GM12878 (cell line): ENCODE data around the gene CCSER1. TPM values are rescaled to one million over a fixed set of nuclear protein-coding genes. Genes with fewer than 3 reads are reported as not detected.

Source experiments
- ATAC-seq: fragments of 200-7000 bp; cut with Tn5 transposase; 3 replicates; pipeline ENCODE4 v1.9.1; 2020; ENCODE audit warnings: mild to moderate bottlenecking, moderate library complexity
- BruUV-seq: library from RNA; stranded (reverse); fragments of 400-500 nt; replicated peaks from 2 replicates; lab custom pipeline; 2021; lab: Mats Ljungman, UMichigan
- CTCF ChIA-PET: fragments of 300-600 bp; sonication (Branson Sonifier 250); formaldehyde crosslinking; extraction: SDS; loops from one replicate; lab custom pipeline; 2021; ENCODE audit warnings: inconsistent platforms; lab: Yijun Ruan, JAX
- POLR2A ChIA-PET: fragments of 350-600 bp; formaldehyde crosslinking; extraction: SDS; loops from one replicate; lab custom pipeline; 2021; ENCODE audit warnings: inconsistent platforms; lab: Charles Lee
- RAD21 ChIA-PET: fragments of 300-600 bp; sonication (Branson Sonifier 250); formaldehyde crosslinking; loops from one replicate; lab custom pipeline; 2023; ENCODE audit warnings: antibody characterized with exemption; ENCODE audit not compliant: unreplicated experiment; lab: Charles Lee
- SMC1A ChIA-PET: fragments of 300-600 bp; sonication (Branson Sonifier 250); formaldehyde crosslinking; loops from one replicate; lab custom pipeline; 2023; ENCODE audit not compliant: unreplicated experiment, uncharacterized antibody; lab: Charles Lee
- DNase-seq: peaks from one replicate; pipeline ENCODE4 v3.0.0-alpha.2; 2011; ENCODE audit warnings: low read depth, low spot score
- FAIRE-seq: peaks from 3 replicates; lab custom pipeline; 2011; peaks lifted over from hg19 to GRCh38; lab: Jason Lieb, UNC
- H2AFZ ChIP-seq: 2 replicates; pipeline ENCODE4 v1.6.0; 2011; ENCODE audit warnings: low read depth, low read length, control low read depth; ENCODE audit not compliant: control insufficient read depth
- H3K27ac ChIP-seq: 2 replicates; pipeline ENCODE4 v1.5.1; 2011; ENCODE audit warnings: control low read depth; ENCODE audit not compliant: control insufficient read depth, insufficient read depth
- H3K27me3 ChIP-seq, 2 experiments: replicated peaks in 1 of 2; 2 replicates each; pipeline versions ENCODE4 v1.6.0 to v1.6.1; 2011; ENCODE audit warnings: low read length in 1 of 2; ENCODE audit not compliant: control insufficient read depth in 2 of 2, insufficient read depth in 2 of 2
- H3K36me3 ChIP-seq, 2 experiments: 2 replicates each; pipeline ENCODE4 v1.5.1; 2011; ENCODE audit warnings: low read length in 1 of 2; ENCODE audit not compliant: control insufficient read depth in 2 of 2, insufficient read depth in 2 of 2
- H3K4me1 ChIP-seq: 2 replicates; pipeline ENCODE4 v1.6.1; 2011; ENCODE audit warnings: mild to moderate bottlenecking, low read length, moderate library complexity, mixed read lengths; ENCODE audit not compliant: control insufficient read depth, insufficient read depth
- H3K4me2 ChIP-seq: 2 replicates; pipeline ENCODE4 v1.6.0; 2011; ENCODE audit warnings: control low read depth; ENCODE audit not compliant: control insufficient read depth, insufficient read depth
- H3K4me3 ChIP-seq: fragments of 200-600 bp; sonication (generic); 2 replicates; pipeline ENCODE4 v1.5.1; 2016
- H3K79me2 ChIP-seq: 2 replicates; pipeline ENCODE4 v1.6.0; 2011; ENCODE audit warnings: low read length; ENCODE audit not compliant: control insufficient read depth, insufficient read depth
- H3K9ac ChIP-seq: 2 replicates; pipeline ENCODE4 v1.8.0; 2011; ENCODE audit warnings: low read length, control low read depth, mixed read lengths; ENCODE audit not compliant: control insufficient read depth, insufficient read depth
- H3K9me3 ChIP-seq: replicated peaks from 3 replicates; pipeline ENCODE4 v1.5.1; 2011; ENCODE audit warnings: mild to moderate bottlenecking, low read length; ENCODE audit not compliant: control insufficient read depth, insufficient read depth
- H4K20me1 ChIP-seq: 2 replicates; pipeline ENCODE4 v1.6.0; 2011; ENCODE audit not compliant: control insufficient read depth, insufficient read depth
- ATF7 ChIP-seq: fragments of 450-650 bp; IDR thresholded peaks from 2 replicates; pipeline ENCODE4 v1.6.1; 2016; ENCODE audit warnings: low read depth, mild to moderate bottlenecking
- CHD2 ChIP-seq: IDR thresholded peaks from 2 replicates; pipeline ENCODE4 v1.6.1; 2011; ENCODE audit warnings: low read depth, low read length, improper control_type of control experiment, borderline replicate concordance
- EGR1 ChIP-seq, 2 experiments: IDR thresholded peaks; 1 replicate in 1 of 2; 2 replicates in 1 of 2; pipeline ENCODE4 v1.6.1; 2011 to 2012; ENCODE audit warnings: low read depth in 2 of 2, low read length in 2 of 2, borderline replicate concordance in 1 of 2, mild to moderate bottlenecking in 1 of 2, moderate library complexity in 1 of 2
- FOS ChIP-seq: IDR thresholded peaks from 3 replicates; pipeline ENCODE4 v1.6.1; 2011; ENCODE audit warnings: borderline replicate concordance; ENCODE audit not compliant: insufficient read length; ENCODE audit errors: extremely low read depth
- PKNOX1 ChIP-seq: fragments of 450-650 bp; IDR thresholded peaks from 2 replicates; pipeline ENCODE4 v1.6.1; 2016; ENCODE audit warnings: mild to moderate bottlenecking
- PML ChIP-seq: IDR thresholded peaks from 2 replicates; pipeline ENCODE4 v1.6.1; 2012; ENCODE audit warnings: low read length, inconsistent platforms
- POLR2AphosphoS2 ChIP-seq: IDR thresholded peaks from 2 replicates; pipeline ENCODE4 v1.6.1; 2011; ENCODE audit warnings: low read depth, mild to moderate bottlenecking, low read length, improper control_type of control experiment, moderate library complexity
- RB1 ChIP-seq: fragments of 450-650 bp; formaldehyde crosslinking; IDR thresholded peaks from 2 replicates; pipeline ENCODE4 v1.6.1; 2017; ENCODE audit warnings: mild to moderate bottlenecking, borderline replicate concordance
- RCOR1 ChIP-seq: conservative IDR thresholded peaks from 2 replicates; pipeline ENCODE4 v1.6.1; 2012; ENCODE audit warnings: low read depth, low read length, improper control_type of control experiment
- REST ChIP-seq: IDR thresholded peaks from 2 replicates; pipeline ENCODE4 v1.6.1; 2012; ENCODE audit warnings: mild to moderate bottlenecking, low read depth, low read length
- SUZ12 ChIP-seq: fragments of 200-600 bp; sonication (generic); IDR thresholded peaks from one replicate; pipeline ENCODE4 v1.6.1; 2018; ENCODE audit warnings: antibody characterized with exemption, mild to moderate bottlenecking; ENCODE audit not compliant: unreplicated experiment
- TAF1 ChIP-seq: IDR thresholded peaks from 2 replicates; pipeline ENCODE4 v1.6.1; 2011; ENCODE audit warnings: mild to moderate bottlenecking, low read depth, low read length, borderline replicate concordance
- in situ Hi-C: fragments of 300-500 bp; cut with MboI; formaldehyde crosslinking; loops from 9 replicates; pipeline ENCODE4 v1.14.3; 2018; ENCODE audit warnings: mixed read lengths
- intact Hi-C: fragments of 100-400 bp; cut with micrococcal nuclease; formaldehyde crosslinking; loops from one replicate; pipeline ENCODE4 v1.14.2; 2022; ENCODE audit not compliant: unreplicated experiment
- polyA plus RNA-seq, 11 experiments: library from polyadenylated mRNA; depleted of rRNA in 4 of 11; unstranded in 6 of 11; stranded (reverse) in 5 of 11; fragments of >200 nt; fragmentation: Nextera tagmentation in 4 of 11; fragmentation: Illumina TruSeq in 1 of 11; extraction: Ambion mirVana in 4 of 11; extraction: Trizol in 1 of 11; gene quantifications; 1 replicate in 1 of 11; 2 replicates in 10 of 11; pipeline versions ENCODE4 v1.2.1 to v1.2.3, GENCODE V29; 2011 to 2016; ENCODE audit warnings: inconsistent platforms in 2 of 11, missing spikeins in 2 of 11, low read depth in 1 of 11
- total RNA-seq, 4 experiments: library from RNA; depleted of rRNA in 3 of 4; stranded (reverse); fragments of >200 nt in 3 of 4; fragmentation: Illumina TruSeq in 1 of 4; extraction: Trizol in 1 of 4; gene quantifications; 2 replicates each; pipeline versions ENCODE4 v1.2.1 to v1.2.3, GENCODE V29; 2013 to 2021
- TF ChIP-seq, protein P1 (sequence below): fragments of 450-650 bp; IDR thresholded peaks from 2 replicates; pipeline ENCODE4 v1.6.1; 2017; ENCODE audit warnings: low read depth, mild to moderate bottlenecking, moderate library complexity
- TF ChIP-seq, protein P2 (sequence below): fragments of 450-650 bp; IDR thresholded peaks from 2 replicates; pipeline ENCODE4 v1.6.1; 2017; ENCODE audit warnings: borderline replicate concordance

The CCSER1 gene
- total and polyA plus RNA-seq, 10 of the 15 experiments (the other 5 are each of a cell fraction or from before 2014, with no cell fraction given) = 0.22 to 2.7 (median 1.0) TPM

DNA sequence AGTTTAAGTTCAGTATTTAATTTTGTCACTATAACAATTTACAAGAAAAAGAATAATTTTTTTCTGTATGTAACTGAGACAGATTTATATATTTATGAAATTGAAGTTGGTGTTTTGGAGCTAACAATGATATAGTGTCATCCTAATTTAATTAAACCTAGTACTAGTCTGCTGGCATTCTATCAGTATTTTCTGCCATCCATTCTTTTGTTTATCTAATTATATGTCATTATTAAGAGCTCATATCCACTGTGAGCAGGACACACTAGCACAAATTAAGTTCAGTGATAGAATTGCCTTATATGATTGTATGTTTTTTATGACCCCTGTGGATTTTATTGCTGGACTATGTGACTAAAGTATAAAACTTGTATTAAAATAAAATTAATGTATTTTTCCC lies 996.5 kb downstream of the CCSER1 start:
- in situ Hi-C loops = loop anchor here (25.0 kb wide), 1 partner anchor 1264 kb away; no protein-coding TSS in a partner anchor
- H3K27ac ChIP-seq = no peak overlapping the region
- ATAC-seq = no peak
- TF ChIP-seq, protein P1, sequence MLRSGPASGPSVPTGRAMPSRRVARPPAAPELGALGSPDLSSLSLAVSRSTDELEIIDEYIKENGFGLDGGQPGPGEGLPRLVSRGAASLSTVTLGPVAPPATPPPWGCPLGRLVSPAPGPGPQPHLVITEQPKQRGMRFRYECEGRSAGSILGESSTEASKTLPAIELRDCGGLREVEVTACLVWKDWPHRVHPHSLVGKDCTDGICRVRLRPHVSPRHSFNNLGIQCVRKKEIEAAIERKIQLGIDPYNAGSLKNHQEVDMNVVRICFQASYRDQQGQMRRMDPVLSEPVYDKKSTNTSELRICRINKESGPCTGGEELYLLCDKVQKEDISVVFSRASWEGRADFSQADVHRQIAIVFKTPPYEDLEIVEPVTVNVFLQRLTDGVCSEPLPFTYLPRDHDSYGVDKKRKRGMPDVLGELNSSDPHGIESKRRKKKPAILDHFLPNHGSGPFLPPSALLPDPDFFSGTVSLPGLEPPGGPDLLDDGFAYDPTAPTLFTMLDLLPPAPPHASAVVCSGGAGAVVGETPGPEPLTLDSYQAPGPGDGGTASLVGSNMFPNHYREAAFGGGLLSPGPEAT = no peak
- TF ChIP-seq PML (no peak), EGR1 (IDR thresholded peaks at IDR 0.05; ENCODE audit: borderline replicate concordance in 1 of 2, low read depth in 2 of 2, low read length in 2 of 2) (no peak), RB1 (no peak), POLR2AphosphoS2 (no peak), ATF7 (no peak), TAF1 (no peak), SUZ12 (no peak), REST (no peak), FOS (no peak), CHD2 (no peak), PKNOX1 (no peak), RCOR1 (no peak)
- TF ChIP-seq, protein P2, sequence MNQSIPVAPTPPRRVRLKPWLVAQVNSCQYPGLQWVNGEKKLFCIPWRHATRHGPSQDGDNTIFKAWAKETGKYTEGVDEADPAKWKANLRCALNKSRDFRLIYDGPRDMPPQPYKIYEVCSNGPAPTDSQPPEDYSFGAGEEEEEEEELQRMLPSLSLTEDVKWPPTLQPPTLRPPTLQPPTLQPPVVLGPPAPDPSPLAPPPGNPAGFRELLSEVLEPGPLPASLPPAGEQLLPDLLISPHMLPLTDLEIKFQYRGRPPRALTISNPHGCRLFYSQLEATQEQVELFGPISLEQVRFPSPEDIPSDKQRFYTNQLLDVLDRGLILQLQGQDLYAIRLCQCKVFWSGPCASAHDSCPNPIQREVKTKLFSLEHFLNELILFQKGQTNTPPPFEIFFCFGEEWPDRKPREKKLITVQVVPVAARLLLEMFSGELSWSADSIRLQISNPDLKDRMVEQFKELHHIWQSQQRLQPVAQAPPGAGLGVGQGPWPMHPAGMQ = no peak

More for the DNA sequence above, 996.5 kb downstream of the CCSER1 start:
- no peak overlapping the region for H3K4me3 ChIP-seq
- ChIA-PET SMC1A (interaction anchor here (0.6 to 1.4 kb wide), 2 partner anchors 10 to 214 kb away, joined by 3 read pairs; no protein-coding TSS in a partner anchor), CTCF (interaction anchor here (3.8 kb wide), 1 partner anchor 11 kb away, joined by 21 read pairs; no protein-coding TSS in a partner anchor), RAD21 (interaction anchor here (0.9 kb wide), 1 partner anchor 11 kb away, joined by 3 read pairs; no protein-coding TSS in a partner anchor), POLR2A (no interaction called here)
- no peak for DNase-seq
- BruUV-seq = no TSS peak
- no peak overlapping the region for H3K9ac ChIP-seq
- no peaks in the 10 kb centered on the region for H3K4me1 ChIP-seq
- intact Hi-C loops = no loop called here
- no peaks in the 10 kb centered on the region for H3K36me3 ChIP-seq
- H3K9me3 ChIP-seq = no peaks in the 10 kb centered on the region
- FAIRE-seq = no peak
- no peaks in the 10 kb centered on the region for H4K20me1 ChIP-seq
- no peak overlapping the region for H2AFZ ChIP-seq
- H3K4me2 ChIP-seq = no peak overlapping the region
- H3K79me2 ChIP-seq = no peaks in the 10 kb centered on the region
- H3K27me3 ChIP-seq = no peaks in the 10 kb centered on the region
